NCI-H1694 (cell line): ENCODE measurements around the gene CH25H.
"Not testable (repeated sequence)": the region's sequence is repeated elsewhere in the genome, so short reads cannot be mapped to it uniquely, and the experiment has no call there.

Experiments
- DNase-seq: peaks from one replicate; lab custom pipeline; 2025; lab: John Stamatoyannopoulos, UW

CH25H gene

DNA sequence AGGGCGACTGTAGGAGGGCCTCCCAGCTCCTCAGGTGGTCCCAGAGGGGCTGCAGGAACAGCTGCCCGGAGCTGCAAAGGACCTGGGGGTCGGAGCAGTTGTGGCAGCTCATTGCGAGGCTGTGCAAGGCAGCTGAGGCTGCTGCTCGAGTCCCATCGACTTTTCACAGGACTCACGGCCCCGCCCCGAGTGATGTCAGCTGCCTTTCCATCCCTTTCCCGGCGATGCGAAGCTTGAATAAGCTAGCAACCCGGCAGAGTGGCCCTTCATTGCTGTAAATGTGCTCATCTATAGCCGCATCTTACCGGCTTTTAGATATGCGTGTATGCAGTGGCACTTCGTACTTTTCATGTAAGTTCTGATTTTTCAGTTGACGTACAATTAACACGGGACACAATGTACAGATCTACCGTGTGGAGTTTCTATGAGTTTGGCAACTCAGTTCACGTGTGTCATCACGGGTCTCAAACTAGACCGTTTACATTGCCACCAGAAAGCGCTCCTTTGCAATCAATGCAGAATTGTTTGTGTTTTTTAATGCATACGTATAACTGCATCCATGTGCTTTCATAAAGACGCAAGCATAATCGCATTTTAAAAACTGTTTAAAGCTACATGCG, at the start of gene CH25H:
CH25H (minus strand) TSS at position 137 of the 620 bp plus-strand sequence; CDS start at position 112, 25 bp downstream.
- peak; percentile 32 for DNase-seq

GRCh38 chr10:89256340-89256739, 49.2 kb upstream of the CH25H start:
- no peak for DNase-seq

- no peak for DNase-seq
Measured at GRCh38 chr10:89255793-89256192, 48.7 kb upstream of the CH25H start.

GRCh38 chr10:89255091-89255579, 48.0 kb upstream of the CH25H start:
- not testable (repeated sequence) for DNase-seq

- DNase-seq, result no peak
Measured at GRCh38 chr10:89252225-89252585, 45.1 kb upstream of the CH25H start.

DNA sequence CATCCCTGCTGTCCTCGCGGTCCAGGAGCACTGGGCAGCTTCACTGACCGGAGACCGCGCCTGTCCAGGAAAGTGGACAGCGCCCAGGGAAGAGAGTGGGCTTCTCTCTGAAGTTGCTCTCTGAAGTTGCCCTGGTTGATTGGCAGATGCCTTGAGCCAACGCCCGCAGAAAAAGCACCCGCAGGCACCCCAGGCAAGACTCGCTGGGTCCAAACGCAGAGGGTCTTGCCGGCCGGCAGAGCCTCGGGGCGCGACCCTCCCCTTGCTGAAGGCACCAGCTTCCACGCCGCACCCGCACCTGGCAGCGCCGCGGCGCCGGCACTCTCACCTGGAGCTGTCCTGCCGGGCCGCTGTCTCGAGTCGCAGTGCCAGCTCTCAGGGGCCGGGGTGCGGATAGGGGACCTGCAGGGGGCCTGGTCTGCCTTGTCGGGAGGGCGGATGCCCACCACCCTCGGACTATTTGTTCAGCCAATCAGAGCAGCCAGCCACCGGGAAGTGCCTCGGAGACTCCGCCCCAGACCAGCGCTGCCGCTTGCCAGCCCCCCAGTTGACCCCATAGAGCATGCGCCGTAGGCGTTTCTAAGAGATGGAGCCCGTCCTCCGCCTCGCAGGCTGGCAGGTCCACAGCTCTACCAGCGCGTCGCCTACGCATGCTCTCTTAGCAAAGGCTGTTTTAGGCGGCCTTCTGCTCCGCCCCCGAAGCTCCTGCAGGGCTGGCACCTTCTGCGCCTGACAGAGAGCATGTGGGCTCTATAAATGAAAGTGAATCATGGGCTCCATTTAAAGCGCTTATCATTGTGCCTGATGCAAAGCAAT, 44.5 kb upstream of the CH25H start, which contains the start of gene LIPA:
LIPA (minus strand) TSS at position 367 of the 816 bp plus-strand sequence. CDS start 4,127 bp downstream, outside the sequence.
- DNase-seq, result peak; percentile 95

GRCh38 chr10:89250865-89251408, 43.8 kb upstream of the CH25H start:
- no peak for DNase-seq

GRCh38 chr10:89248990-89249389, 41.9 kb upstream of the CH25H start:
- no peak for DNase-seq

DNA sequence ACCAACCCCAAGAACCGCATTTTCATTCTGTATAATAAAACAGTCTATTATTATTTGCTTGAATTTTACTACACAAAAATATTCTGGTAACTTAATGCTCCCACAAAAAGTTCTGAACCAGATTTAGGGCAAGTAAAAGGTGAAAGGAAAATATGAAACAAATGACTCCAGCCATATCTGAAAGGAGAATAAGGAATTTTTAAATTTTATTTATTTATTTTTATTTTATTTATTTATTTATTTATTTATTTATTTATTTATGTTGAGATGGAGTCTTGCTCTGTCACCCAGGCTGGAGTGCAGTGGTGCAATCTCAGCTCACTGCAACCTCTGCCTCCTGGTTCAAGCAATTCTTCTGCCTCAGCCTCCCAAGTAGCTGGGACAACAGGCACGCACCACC, 40.5 kb upstream of the CH25H start:
- DNase-seq, result not testable (repeated sequence)

- no peak for DNase-seq
Measured at GRCh38 chr10:89245802-89246201, 38.7 kb upstream of the CH25H start.

DNA sequence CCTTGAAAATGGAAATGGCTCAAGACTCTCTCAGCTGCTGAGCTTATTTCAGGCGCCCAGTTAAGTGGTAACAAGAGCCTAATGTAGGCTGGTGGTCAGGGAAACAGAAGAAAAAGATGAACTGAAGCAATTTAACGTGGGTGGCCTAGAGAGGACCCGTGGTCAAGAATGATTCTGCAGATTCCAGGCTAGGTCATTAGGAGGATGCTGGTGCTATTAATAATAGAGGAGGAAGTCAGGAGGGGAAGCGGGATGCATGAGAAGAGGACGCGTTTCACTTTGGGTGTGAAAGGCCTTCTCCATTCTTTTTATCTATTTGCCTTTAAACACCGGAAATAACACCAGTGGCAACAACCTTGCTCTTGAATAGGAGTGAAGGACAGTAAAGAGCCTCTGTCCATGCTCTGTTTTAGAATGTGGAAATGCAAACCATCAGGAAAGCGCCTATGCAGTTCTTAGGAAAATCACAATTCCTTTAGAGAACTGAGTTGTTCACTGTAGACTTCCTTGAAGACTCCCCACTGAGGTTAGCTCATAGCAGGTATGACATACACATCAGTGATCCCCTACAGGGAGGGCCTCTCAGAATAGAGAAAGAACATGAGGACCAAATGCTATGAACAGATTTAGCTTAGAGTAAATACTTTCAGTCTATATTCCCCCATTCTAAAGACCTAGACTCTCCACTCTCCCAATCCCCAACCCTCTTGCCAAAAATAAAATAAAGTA, 35.9 kb upstream of the CH25H start:
- no peak for DNase-seq

DNA sequence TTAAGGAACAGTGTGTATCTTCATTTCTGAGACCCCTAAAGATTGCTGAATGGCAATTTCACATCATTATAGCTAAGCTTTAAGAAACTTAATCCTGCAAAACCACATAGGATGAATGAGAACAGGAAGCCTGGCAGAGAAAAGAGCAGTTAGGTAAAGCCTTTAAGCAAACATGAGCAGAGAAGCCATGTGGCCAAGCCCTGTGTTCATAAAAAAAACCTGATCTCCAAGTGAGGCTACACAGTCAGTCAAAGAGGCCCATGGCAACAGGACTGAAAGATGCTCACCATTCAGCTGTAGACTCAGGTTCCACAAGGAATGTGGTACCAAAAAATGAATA, 35.2 kb upstream of the CH25H start:
- no peak for DNase-seq

- DNase-seq, result no peak
Measured at GRCh38 chr10:89241486-89242344, 34.6 kb upstream of the CH25H start.

- DNase-seq, result no peak
Measured at GRCh38 chr10:89241026-89241425, 33.9 kb upstream of the CH25H start.

GRCh38 chr10:89240519-89240918, 33.4 kb upstream of the CH25H start:
- DNase-seq, result no peak

DNA sequence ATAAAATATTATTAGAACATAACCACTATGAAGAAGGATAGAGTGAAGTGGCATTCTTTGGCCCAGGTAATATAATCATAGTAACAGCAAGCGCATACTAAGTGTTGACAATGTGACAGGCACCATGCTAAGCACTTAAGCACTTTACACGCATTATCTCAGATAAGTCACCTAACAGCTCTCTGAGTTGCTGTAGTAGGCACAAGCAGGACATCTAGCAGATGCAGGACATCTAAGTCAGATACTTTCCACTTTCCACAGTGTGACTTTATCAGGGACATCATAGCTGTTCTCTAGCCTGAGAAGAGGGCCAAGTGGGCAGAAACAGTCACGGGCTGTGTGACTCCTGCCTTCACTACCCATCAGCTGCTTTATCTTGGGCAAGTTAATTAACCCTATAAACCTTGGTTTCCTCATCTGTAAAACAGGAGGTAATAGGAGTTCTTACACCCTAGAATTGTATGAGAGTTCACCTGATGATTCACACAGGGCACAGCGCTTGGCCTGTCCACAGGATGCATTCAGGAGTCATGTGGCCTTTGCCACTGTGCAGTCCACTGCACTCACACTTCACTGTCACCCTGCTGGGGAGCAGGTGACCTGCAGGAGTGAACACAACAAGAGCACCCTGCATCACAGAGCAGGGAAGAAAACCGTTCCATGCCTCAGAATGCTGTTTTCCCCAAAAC, 32.0 kb upstream of the CH25H start:
- no peak for DNase-seq

DNA sequence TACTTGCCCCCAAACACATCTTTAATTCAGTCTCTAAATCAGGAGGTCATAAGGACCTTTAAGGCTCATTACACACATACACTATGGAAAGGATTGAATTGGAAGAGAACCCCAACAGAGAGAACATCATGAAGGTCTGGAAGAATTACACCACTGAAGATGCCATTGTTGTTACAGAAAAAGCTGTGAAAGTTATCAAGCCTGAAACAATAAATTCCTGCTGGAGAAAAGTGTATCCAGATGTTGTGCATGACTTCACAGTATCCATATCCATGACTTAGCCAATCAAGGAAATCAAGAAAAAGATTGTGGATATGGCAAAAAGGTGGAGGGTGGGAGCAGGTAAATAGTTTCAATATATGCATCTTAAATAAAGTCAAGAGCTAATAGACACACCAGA, 30.7 kb upstream of the CH25H start:
- no peak for DNase-seq

DNA sequence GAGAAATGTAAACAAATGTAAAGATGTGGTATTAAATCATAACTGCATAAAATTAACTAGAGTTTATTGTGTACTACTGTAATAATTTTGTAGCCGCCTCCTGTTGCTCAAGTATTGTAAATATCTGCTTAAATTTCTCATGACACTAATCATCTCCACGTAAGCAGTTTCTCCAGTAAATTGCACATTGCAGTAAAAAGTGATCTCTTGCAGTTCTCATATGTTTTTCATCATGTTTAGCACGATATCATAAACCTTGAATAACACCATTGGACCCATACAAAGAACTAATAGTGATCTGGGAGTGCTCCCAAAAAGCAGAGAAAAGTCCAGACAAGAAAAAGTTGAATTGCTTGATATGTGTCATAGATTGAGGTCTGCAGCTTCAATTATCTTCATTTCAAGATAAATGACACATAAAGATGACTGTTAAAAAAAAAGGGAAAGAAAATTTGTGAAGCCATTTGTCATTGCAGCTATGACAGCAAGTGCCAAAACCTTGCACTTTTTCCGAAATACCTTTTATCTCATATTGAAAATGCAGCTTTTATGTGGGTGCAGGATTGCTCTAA, 29.2 kb upstream of the CH25H start:
- DNase-seq, result no peak

DNA sequence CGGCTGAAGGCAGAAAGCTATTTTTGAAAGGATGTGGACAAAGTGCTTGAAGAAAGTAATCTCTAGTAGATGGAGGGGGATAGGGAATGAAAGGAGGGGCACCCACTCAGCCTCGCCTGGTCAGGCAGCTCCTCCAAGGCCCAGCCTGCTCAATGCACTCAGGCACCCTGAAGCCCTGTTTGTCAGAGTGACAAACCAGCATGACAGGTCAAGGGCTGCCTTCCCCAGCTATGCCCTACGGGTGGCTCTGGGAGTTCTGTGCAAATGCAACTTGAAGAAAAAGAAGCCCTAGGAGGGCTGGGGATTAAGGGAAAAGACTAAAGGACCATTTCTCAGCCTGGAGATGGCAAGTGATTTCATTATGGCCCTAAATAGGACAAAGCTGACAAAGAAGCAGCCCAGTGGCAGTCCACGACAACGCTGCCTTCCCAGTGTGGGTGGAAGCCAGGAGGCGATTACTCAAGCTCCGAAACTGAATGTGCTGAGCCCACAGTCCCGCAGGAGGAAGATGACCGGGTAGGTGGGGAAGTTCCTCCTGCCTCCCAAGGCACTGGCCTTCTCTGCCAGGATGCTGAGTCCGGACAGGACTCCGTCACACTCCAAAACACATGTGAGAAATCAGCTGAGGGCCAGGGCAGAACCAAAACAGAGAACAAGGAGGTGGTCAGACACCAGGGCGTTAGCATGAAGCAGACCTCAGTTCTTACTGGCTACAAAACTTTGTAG, 28.1 kb upstream of the CH25H start:
- DNase-seq, result no peak

- no peak for DNase-seq
Measured at GRCh38 chr10:89233033-89233432, 25.9 kb upstream of the CH25H start.
